ENCODE measurements around the gene CCNQ.

DNA sequence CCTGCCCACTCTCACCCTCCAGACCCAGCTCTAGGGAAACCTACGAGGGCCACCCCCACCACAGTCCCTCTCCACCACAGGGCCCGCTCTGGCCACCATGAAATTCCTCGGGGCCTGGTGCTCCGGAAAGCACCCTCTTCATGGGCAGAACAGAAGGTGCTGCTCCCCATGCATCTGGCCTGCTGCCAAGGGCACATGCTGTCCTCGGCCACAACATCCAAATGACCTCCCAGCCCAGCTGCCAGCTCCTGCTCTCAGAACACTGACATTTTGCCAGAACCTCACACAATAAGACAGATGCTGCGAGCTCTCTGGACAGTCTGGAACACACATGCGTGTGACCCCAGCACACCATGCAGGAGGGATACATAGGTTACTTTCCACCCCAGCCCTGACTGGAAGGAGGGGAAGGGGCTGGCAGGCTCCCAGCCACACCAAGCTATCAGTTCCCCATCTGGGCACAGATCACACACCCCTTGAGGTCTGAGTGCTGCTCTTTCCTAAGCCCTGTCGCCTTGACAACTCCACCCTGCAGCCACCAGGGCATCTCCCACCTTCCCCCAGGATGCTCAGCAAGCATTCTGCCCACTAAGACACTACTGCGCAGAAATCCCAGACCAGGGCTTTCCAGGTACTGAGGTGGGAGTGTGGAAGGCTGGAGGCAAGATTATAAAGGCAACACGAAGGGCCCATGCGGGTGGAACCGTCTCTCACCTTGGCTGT is 5.8 kb downstream of the CCNQ start:
- TF ChIP-seq, protein P1, sequence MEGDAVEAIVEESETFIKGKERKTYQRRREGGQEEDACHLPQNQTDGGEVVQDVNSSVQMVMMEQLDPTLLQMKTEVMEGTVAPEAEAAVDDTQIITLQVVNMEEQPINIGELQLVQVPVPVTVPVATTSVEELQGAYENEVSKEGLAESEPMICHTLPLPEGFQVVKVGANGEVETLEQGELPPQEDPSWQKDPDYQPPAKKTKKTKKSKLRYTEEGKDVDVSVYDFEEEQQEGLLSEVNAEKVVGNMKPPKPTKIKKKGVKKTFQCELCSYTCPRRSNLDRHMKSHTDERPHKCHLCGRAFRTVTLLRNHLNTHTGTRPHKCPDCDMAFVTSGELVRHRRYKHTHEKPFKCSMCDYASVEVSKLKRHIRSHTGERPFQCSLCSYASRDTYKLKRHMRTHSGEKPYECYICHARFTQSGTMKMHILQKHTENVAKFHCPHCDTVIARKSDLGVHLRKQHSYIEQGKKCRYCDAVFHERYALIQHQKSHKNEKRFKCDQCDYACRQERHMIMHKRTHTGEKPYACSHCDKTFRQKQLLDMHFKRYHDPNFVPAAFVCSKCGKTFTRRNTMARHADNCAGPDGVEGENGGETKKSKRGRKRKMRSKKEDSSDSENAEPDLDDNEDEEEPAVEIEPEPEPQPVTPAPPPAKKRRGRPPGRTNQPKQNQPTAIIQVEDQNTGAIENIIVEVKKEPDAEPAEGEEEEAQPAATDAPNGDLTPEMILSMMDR (IDR thresholded peaks at IDR 0.05), result no peak
- no peak for TF ChIP-seq POLR2AphosphoS5 (IDR thresholded peaks at IDR 0.05)
